ENCODE data around the gene DIPK1C. TPM values are rescaled to one million over a fixed set of nuclear protein-coding genes. Genes with fewer than 3 reads are reported as not detected.
A peak's percentile ranks its signal among the peaks of the same experiment; 100 is the strongest.

Gene DIPK1C
- total and polyA plus RNA-seq, 9 of the 15 experiments (the other 6 are each of a cell fraction or from before 2014, with no cell fraction given) = 0.04 to 0.32 (median 0.15) TPM; not detected in 2

GRCh38 chr18:74499633-74500032 is 42.5 kb upstream of the DIPK1C start (continued):
- TF ChIP-seq, protein P1, sequence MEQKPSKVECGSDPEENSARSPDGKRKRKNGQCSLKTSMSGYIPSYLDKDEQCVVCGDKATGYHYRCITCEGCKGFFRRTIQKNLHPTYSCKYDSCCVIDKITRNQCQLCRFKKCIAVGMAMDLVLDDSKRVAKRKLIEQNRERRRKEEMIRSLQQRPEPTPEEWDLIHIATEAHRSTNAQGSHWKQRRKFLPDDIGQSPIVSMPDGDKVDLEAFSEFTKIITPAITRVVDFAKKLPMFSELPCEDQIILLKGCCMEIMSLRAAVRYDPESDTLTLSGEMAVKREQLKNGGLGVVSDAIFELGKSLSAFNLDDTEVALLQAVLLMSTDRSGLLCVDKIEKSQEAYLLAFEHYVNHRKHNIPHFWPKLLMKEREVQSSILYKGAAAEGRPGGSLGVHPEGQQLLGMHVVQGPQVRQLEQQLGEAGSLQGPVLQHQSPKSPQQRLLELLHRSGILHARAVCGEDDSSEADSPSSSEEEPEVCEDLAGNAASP (IDR thresholded peaks at IDR 0.05) = no peak
- TF ChIP-seq BHLHE40 (IDR thresholded peaks at IDR 0.05; ENCODE audit: low read length) (peak; percentile 76), DPF2 (IDR thresholded peaks at IDR 0.05) (no peak), FOXA3 (CRISPR knock-in tag; conservative IDR thresholded peaks at IDR 0.05 in 1 of 2, IDR thresholded peaks at IDR 0.05 in 1 of 2) (no peak), ZNF785 (CRISPR knock-in tag; IDR thresholded peaks at IDR 0.05) (no peak), ELF1 (tag; IDR thresholded peaks at IDR 0.05) (peak; percentile 60), FIP1L1 (IDR thresholded peaks at IDR 0.05; ENCODE audit: low read depth, low read length, poor library complexity, severe bottlenecking) (no peak), MXI1 (IDR thresholded peaks at IDR 0.05; ENCODE audit: low read depth, low read length) (peak; percentile 74), TOE1 (IDR thresholded peaks at IDR 0.05; ENCODE audit: borderline replicate concordance) (no peak), TOE1 (CRISPR knock-in tag; IDR thresholded peaks at IDR 0.05; ENCODE audit: borderline replicate concordance, low read depth) (no peak), MBD2 (IDR thresholded peaks at IDR 0.05; ENCODE audit: borderline replicate concordance, low read depth) (no peak), RBM25 (IDR thresholded peaks at IDR 0.05; ENCODE audit: low read depth, low read length, severe bottlenecking) (no peak), SMARCA4 (IDR thresholded peaks at IDR 0.05) (no peak), ESRRB (CRISPR knock-in tag; IDR thresholded peaks at IDR 0.05; ENCODE audit: borderline replicate concordance) (no peak), PTBP1 (IDR thresholded peaks at IDR 0.05; ENCODE audit: low read depth, low read length) (no peak), TAF9B (IDR thresholded peaks at IDR 0.05; ENCODE audit: partially characterized antibody) (no peak), TBL1XR1 (IDR thresholded peaks at IDR 0.05; ENCODE audit: low read length in 2 of 2) (no peak), HSF4 (CRISPR knock-in tag; IDR thresholded peaks at IDR 0.05; ENCODE audit: borderline replicate concordance) (no peak), TEAD2 (tag; IDR thresholded peaks at IDR 0.05) (no peak), GATAD2A (IDR thresholded peaks at IDR 0.05) (no peak), CHD1 (IDR thresholded peaks at IDR 0.05; ENCODE audit: low read length) (no peak), ZNF140 (CRISPR knock-in tag; IDR thresholded peaks at IDR 0.05) (no peak), RBM15 (IDR thresholded peaks at IDR 0.05; ENCODE audit: insufficient read depth, low read length) (no peak), NFXL1 (CRISPR knock-in tag; IDR thresholded peaks at IDR 0.05) (no peak)
- TF ChIP-seq, protein P2, sequence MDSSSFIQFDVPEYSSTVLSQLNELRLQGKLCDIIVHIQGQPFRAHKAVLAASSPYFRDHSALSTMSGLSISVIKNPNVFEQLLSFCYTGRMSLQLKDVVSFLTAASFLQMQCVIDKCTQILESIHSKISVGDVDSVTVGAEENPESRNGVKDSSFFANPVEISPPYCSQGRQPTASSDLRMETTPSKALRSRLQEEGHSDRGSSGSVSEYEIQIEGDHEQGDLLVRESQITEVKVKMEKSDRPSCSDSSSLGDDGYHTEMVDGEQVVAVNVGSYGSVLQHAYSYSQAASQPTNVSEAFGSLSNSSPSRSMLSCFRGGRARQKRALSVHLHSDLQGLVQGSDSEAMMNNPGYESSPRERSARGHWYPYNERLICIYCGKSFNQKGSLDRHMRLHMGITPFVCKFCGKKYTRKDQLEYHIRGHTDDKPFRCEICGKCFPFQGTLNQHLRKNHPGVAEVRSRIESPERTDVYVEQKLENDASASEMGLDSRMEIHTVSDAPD (CRISPR knock-in tag; IDR thresholded peaks at IDR 0.05) = no peak
- TF ChIP-seq, protein P3, sequence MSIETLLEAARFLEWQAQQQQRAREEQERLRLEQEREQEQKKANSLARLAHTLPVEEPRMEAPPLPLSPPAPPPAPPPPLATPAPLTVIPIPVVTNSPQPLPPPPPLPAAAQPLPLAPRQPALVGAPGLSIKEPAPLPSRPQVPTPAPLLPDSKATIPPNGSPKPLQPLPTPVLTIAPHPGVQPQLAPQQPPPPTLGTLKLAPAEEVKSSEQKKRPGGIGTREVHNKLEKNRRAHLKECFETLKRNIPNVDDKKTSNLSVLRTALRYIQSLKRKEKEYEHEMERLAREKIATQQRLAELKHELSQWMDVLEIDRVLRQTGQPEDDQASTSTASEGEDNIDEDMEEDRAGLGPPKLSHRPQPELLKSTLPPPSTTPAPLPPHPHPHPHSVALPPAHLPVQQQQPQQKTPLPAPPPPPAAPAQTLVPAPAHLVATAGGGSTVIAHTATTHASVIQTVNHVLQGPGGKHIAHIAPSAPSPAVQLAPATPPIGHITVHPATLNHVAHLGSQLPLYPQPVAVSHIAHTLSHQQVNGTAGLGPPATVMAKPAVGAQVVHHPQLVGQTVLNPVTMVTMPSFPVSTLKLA (conservative IDR thresholded peaks at IDR 0.05) = peak; percentile 87 to 93
- TF ChIP-seq, protein P4, sequence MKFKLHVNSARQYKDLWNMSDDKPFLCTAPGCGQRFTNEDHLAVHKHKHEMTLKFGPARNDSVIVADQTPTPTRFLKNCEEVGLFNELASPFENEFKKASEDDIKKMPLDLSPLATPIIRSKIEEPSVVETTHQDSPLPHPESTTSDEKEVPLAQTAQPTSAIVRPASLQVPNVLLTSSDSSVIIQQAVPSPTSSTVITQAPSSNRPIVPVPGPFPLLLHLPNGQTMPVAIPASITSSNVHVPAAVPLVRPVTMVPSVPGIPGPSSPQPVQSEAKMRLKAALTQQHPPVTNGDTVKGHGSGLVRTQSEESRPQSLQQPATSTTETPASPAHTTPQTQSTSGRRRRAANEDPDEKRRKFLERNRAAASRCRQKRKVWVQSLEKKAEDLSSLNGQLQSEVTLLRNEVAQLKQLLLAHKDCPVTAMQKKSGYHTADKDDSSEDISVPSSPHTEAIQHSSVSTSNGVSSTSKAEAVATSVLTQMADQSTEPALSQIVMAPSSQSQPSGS (CRISPR knock-in tag; IDR thresholded peaks at IDR 0.05) = no peak
